KBM-7 (cell line): Measurements from ENCODE around the gene CHI3L1.
A peak's percentile ranks its signal among the peaks of the same experiment; 100 is the strongest.

ENCODE experiments used
- DNase-seq: peaks from one replicate; pipeline ENCODE4 v3.0.0-alpha.2; 2015
- in situ Hi-C: fragments of 300-500 bp; cut with MboI; formaldehyde crosslinking; loops from 2 replicates; pipeline ENCODE4 v1.14.3; 2020; ENCODE audit warnings: low sequenced_read_pairs, low pct_unique_long_range_greater_than_20kb, mixed read lengths

Gene CHI3L1

DNA sequence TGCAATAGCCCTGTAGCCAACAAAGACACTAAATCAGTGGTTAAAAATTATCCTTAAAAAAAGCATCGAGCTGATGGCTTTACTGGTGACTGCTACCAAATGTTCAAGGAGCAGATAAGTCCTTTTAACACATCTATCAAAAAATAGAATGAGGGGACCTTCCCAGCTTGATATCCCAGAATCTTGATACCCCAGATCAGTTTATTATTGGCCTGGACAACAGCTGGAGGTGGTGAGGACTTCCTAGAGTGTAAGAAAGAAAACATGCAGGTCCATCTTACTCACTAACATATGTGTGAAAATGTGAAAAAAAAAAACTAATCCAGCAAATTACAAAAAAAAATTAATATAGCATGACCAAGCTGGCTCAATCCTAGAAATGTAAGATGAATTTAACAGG is 21.7 kb upstream of the CHI3L1 start:
- no peak for DNase-seq
- in situ Hi-C loops: no loop called here

DNA sequence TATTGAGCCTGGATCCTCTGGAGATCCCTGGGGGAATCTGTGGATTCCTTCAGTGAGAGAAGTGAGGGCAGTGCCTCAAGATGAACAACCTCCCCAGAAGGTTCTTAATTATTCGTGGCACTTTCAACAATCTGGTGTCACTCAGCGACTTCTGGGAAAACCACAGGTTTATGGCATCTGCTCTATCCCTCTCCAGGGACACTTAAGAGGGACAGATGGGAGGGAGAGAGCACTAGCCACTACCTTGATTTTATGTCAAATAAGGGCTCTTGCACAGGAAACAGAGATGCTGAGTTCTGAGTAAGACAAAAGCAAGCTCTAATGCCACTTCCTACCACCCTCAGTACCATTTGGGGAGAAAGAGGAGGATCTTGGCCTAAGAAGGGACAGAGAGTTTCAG is 21.2 kb upstream of the CHI3L1 start:
- DNase-seq: no peak
- in situ Hi-C loops: no loop called here

DNA sequence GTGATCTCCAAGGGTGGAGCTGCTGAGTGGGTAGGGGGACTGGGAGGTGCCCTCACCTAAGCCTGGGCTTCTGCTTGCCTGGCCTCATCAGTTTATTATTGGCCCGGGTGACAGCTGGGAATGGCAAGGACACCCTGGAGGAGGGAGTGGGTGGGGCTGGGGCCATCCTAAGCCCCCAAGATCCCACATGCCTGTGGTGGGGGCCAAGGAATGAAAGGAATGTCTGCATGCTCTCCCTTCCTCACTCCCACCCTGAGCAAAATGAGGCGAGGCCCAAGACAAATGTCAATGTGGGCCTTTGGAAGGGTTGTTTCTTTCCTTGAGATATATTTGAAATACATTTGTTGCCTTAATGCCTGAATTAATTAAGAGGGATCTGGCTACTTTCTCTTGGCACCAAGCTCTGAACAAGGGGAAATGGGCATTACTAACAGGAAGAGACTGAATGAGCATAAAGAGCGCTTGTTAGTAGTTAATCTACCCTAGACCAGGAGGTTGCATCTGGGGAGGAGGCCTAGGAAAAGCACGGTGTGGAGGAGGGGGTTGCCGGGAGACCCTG is 19.7 kb upstream of the CHI3L1 start:
- no peak for DNase-seq
- in situ Hi-C loops: no loop called here

DNA sequence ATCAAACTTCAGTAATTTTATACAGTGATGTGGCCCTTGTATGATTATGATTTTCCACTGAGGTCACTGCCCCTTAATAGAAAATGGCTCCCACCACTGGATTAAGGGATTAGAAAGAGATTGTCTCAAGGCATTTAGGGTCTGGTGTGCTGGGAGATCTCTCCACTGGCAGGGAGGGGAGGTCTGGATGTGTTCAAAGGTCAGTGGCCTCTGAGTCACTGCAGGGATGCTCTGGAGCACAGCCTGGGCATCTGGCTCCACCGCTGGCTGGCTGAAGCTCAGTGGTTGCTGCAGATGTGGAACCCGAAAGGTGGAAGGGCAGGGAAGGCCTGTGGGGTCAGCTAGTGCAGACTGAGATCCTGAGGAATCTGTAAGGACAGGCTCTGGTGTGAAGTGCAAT is 18.3 kb upstream of the CHI3L1 start:
- DNase-seq: no peak
- in situ Hi-C loops: no loop called here

DNA sequence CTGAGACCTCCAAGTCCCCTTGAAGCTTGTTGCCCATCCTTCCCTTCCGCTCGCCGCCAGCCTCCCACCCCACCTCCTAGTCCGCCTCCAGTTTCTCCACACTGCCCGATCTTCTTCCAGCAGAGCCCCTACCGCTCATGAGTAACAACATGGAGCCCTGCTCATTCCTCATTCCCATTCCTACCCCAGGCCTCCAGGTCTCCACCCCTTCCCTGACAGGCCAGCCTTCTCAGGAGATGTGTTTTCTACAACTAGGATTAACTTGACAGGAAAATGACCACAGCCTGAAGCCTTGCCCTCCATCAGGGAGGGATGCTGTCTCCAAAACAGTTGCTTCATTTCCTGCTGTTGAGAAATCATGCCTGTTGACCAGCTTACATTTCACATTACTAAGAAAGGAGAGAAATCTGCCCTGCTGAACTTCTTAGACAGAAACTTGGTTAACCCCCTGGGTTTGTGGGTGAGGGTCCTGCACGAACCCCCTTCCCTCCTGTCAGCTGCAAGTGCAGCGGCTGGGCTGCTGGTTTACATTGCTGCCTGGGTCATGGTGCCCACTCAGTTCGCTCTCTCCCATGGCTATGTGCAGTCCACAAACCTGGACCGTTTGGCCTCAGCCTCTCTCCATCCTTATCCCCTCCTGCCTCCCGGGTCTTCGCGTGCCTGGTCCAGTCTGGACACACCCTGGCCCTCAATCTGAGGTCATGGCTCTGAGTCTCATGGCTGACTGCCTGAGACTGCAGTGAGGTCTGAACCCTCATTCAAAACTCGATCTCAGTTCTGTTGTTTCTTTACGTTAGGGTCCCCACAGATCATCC is 16.1 kb upstream of the CHI3L1 start:
- in situ Hi-C loops: no loop called here
- DNase-seq: no peak

DNA sequence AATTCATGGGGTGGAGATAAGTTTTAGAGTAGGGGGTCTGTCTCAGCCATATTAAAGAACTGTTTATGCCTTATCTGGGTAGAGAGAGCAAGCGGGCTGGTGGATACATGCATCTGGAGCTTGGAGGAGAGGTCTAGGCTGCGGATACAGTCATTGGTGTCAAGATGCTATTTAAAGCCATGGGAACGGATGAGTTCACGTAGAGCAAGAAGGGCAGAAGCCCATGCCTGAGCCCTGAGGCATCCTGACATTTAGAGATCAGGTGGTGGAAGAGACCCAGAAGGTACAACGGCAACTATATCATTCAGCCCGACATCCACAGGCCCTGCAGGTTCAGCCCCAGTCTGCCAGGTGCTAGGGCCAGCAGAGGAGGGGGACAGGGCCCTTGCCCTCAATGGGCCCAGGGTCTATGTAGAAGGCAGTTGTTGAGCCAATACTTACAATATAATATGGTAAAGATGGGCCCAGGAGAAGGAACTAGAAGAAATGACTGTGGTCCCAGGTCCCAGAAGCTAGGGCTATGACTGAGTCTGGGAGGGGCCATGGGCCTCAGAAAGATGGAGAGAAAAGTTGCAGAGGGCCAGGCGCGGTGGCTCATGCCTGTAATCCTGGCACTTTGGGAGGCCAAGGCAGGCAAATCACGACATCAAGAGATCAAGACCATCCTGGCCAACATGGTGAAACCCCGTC is 15.2 kb upstream of the CHI3L1 start:
- in situ Hi-C loops: no loop called here
- no peak for DNase-seq

DNA sequence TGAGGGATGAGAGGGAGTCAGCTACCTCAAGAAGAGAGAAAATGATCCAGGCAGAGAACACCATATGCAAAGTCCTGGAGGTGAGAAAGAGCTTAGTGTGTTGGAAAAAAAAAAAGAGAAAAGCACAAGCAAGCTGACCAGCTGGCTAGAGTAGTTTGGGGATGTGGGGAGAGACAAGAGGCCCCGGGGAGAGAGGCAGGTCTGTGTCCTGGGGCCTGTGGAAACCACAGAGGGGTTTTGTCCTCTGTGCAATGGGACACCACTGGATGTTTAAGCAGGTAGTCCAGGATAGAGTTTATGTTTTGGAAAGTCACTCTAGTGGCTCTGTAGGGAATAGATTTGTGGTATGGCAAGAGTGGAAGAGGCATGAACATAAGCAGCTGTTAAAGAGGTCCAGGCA is 14.4 kb upstream of the CHI3L1 start:
- DNase-seq: no peak
- in situ Hi-C loops: no loop called here

DNA sequence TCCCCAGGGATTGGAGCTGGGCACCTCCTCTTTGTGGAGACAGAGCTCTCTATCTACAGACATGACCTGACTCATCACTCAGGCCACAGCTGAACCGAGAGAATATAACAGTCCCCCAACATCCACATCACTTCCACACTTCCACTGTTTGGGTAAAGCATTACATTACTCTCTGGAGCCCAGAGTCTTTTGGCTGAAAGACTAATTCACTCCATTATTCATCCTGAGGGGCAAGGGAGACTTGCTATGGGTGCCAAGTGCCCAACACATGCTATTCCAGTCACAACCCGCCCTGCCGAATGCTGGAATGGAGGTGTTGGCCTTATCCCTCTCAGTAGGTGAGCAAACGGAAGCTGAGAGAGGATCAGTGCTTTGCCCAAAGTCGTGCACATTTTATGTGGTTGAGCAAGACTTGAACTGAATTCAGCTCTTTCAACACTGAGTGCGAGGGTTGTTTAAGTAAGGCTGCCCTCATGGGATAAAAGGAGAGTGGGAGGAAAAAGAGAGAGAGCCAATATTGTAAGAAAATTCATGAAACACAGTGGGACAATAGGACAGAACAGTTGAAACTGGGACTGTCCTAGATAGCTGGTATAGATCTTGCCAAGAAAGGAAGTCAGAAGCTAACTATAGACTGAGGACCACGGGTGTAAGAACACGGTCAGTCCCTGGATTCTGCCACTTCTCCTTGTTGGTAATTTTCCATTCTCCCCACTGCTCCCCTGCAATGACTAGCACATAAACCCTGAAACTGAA is 13.5 kb upstream of the CHI3L1 start:
- no peak for DNase-seq
- in situ Hi-C loops: no loop called here

DNA sequence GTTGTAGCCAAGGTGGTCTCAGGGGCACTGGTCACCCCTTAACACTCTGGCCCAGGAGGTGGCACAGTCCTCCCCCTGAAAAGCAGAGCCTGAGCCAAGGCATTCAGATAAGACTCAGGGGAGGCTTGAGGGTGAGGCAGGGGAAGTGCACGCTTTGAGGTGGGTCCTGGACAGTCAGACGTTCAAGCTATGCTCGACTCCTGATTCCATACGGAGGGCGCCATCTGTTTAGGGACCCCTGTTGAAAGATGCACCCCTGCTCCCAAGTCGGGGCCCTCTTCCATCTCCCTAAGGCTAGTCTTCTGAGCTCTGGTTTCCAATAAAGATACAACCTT is 12.9 kb upstream of the CHI3L1 start:
- no peak for DNase-seq
- in situ Hi-C loops: no loop called here

DNA sequence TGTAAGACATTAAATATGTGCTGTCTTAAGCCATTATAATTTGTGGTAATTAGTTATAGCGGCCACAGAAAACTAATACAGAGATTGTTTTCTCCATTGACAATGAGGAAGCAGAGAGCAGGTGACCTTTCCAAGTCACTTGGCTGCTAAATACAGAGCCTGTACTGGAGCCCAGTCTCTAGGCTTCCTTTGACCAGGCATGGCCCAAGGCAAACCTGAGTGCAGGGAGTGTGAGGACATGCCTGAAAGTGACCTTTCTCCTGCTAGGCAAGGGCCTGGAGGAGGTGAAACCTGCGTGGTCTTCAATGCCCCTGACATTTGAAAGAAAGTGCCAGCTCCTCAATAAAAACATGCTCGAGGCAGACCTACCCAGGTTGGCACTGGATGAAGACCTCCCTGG is 12.5 kb upstream of the CHI3L1 start:
- in situ Hi-C loops: no loop called here

DNA sequence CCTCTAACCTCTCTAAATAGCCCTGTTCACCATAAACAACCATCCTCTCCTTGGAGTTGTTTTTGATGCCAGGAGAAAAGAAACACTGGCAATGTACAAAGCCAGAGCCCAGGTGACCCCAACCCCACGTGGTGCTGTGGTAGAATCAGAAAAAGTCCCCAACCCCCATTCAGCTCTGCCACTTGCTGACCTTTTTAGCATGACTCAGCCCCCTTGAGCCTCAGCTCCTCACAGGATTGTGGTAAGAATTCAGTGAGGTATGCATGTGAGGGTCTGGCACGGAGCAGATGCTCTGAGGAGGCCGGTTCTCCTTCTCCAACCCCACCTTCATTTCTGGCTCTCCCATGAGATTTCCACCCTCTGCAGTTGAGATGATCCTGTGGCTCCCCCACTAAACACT is 11.1 kb upstream of the CHI3L1 start:
- DNase-seq: no peak
- in situ Hi-C loops: no loop called here

More for the DNA sequence above, 12.5 kb upstream of the CHI3L1 start:
- no peak for DNase-seq

DNA sequence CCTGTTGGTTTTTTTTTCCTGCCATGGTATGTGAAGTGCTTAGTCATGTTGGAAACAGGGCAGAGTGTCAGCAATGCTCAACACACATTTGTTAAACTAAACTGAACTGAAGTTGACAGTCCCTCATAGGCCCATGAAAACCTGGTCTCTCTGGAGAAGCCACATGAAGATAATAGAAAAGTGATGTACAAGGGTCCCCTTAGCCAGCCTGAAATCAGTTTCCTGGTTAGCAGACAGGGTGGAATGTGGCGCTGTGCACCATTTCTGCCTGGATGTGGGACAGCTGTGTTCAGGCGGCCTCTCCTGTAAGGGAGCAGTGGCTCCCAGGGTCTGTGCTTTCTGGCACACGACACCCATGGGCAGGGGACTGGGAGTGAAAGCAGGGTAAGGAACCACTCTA is 9.9 kb upstream of the CHI3L1 start:
- no peak for DNase-seq

DNA sequence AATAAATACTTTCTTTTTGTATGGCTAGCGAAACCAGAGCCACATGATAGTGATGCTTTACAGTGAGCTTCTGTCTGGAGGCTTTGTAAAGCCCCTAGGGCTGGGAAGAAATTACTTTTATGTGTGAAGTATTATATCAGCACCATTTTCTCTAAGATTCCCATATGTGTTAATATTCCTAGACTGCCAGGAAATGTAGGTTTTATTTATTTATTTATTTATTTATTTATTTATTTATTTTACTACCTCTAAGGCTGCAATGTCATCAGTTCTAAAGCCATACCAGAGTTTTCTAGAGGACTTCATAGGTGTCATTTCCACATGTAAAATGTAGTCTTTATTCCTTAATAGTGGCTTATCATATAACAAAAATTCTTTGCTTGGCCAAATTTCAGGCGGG is 4.4 kb upstream of the CHI3L1 start:
- in situ Hi-C loops: no loop called here
- no peak for DNase-seq

More for the DNA sequence above, 9.9 kb upstream of the CHI3L1 start:
- in situ Hi-C loops: no loop called here

DNA sequence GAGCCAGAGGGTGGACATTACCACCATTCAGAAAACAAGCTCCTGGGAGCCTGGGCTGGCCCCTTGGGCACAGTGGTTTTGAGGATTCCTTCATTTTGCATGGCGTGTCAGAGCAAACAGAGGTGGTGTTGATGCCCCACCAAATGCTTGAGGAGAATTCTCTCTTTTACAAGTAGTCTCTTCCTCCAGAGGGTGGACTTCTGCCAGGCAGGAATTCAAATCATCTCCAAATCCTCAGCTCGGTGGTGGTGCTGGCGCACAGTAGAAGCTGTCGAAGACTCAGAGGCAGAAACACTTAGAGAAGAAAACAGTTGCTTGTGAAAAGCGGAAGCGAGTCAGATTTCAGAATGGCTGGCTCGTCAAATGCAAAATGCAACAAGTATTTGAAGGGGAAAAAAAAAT is 3.4 kb upstream of the CHI3L1 start:
- in situ Hi-C loops: no loop called here
- DNase-seq: peak; percentile 32

DNA sequence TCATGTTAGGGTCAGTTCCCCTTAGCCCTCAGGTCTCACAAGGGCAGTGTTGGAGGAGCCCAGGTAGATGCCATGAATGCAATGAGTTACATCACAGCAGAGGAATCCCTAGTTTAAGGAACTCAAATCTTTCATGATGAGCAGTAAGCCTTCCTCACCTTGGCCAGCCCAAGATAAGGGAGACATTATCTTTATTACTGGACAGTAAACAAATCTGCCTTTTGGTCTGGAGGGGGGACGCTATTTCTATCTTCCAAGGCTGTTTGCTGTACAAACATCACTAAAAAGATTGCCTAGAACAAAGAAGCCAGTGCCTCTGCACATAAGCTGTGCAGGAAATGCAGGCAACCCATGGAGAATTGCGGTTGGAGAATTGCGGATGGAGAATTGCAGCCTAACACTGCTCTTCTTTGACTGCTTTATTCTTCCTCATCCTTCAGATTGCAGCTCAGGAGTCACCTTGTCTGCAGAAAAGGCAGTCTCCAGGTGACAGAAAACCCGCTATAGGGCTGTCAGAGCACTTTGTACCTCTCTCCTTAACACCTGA is 2.3 kb upstream of the CHI3L1 start:
- DNase-seq: no peak
- in situ Hi-C loops: no loop called here

DNA sequence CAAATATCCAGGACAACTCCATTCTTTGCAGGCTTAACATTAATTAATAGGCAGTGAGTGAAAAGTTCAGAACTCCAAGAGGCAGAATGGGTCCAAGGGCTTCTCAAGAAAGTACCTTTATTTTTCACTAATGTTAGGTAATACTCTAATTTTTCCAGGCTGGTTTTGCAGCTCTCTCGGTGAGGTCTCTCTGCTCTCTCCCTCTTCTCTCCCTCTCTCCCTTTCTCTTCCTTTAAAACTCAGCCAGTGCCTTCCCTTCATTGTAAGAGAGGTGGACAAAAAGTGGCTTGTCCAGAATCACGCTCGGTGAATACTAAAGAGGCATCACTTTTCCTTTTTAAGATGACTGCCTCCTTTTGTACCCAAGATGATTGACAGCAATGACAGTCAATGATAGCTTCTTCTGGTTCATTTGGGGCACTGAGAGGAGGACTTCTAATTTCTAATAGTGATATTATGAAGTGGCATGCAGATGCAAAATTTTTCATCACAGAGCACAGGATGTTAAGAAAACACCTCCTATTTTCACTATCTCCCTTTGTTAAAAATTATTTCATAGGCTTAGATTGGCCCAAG is 1.3 kb upstream of the CHI3L1 start:
- DNase-seq: no peak
- in situ Hi-C loops: no loop called here

DNA sequence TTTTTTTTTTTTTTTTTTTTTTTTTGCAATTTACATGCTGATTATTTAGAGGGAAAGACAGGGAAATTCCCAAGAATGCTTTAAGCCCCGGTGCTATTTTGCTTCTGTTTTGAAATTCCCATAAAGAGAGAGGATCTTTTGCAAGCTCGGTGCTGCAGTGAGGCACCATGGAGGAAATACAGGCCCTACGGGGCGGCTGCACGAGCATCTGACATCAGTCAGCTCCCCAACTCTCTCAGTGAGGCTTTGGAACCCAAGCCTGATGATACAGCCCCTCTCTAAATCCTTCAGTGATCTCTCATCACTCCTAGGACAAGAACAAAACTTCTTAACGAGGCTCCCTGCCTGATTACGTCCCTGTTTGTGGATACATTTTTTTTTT is 791 bp upstream of the CHI3L1 start:
- DNase-seq: no peak
- in situ Hi-C loops: no loop called here

DNA sequence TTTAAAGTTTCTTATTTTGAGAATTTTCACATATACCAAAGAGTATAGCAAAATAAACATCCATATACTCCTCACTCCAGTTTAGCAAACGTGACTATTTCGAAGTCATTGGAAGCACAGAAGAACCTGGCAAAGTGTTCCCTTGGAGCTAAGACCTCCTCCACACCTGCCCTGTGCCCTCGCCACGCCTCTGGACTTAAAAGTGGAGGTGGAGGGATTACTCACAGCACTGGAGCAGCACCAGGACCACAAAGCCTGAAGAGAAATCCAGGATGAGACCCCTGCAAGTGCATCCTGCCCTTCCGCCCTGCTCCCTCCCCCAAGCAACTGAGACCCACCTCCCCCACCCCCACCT is 436 bp downstream of the CHI3L1 start:
- in situ Hi-C loops: no loop called here
- DNase-seq: no peak

DNA sequence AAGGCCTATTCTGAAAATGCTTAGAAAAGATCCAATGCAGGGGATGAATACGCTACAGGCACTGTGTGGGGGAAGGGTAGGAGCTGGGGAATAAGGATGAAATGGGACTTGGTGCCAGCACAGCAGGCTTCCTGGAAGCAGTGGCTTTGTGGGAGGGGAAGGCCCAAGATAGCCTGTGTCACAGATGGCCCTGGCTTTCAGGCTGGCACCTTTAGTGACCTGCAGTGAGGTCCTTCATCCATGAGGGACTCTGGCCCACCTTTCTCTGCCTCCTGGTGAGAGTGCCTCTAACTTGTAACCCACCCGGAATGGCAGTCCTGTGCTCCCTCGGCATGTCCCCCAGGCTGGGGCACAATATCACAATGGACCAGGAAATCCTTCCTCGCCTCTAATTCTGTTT is 919 bp downstream of the CHI3L1 start:
- no peak for DNase-seq
- in situ Hi-C loops: no loop called here

DNA sequence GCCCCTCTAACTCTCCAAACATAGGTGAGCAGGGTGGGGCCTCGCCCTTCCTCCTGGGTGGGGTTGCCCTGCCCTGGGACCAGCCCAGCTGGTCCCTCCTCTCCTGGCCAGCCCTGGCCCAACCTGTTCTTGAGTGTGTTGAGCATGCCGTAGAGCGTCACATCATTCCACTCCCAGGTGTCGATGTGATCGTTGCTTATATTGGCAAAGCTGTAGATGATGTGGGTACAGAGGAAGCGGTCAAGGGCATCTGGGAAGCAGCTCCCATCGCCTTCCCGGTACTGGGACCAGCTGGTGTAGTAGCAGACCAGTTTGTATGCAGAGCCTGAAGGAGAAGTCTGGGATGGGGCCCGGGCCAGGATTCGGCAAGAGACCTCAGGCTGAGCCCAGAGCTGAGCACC is 1.4 kb downstream of the CHI3L1 start:
- in situ Hi-C loops: no loop called here
- no peak for DNase-seq
